ENCODE results near the gene VWA3A. TPM values are rescaled to one million over a fixed set of nuclear protein-coding genes. Genes with fewer than 3 reads are reported as not detected.
"Not testable (repeated sequence)": the region's sequence is repeated elsewhere in the genome, so short reads cannot be mapped to it uniquely, and the experiment has no call there.

The VWA3A gene
- total RNA-seq, 1 donor from 2014 or later: 12.3 TPM

GRCh38 chr16:22195695-22196558, 103.6 kb downstream of the VWA3A start:
- DNase-seq: peak; percentile 90
- Histone ChIP-seq H3K4me1 (peaks cover 45% of the 10 kb centered on the region), H3K4me3 (peak overlapping the region; percentile 63), H3K27ac (peak overlapping the region; percentile 80), H3K36me3 (no peaks in the 10 kb centered on the region), H3K27me3 (ENCODE audit: low read depth) (no peaks in the 10 kb centered on the region), H3K9me3 (no peaks in the 10 kb centered on the region)
- intact Hi-C loops (cut with DNase I): loop anchor here (5.0 kb wide), 1 partner anchor 101 kb away; the partner anchor contains the start of gene POLR3E
- peak; percentile 94 for TF ChIP-seq CTCF (IDR thresholded peaks at IDR 0.05)
- ATAC-seq: peak; percentile 54 to 63

- H3K27ac ChIP-seq: not testable (repeated sequence)
Observed at GRCh38 chr16:22196559-22197168, 104.3 kb downstream of the VWA3A start.

GRCh38 chr16:22198547-22199293, 106.4 kb downstream of the VWA3A start:
- Histone ChIP-seq H3K36me3 (no peaks in the 10 kb centered on the region), H3K27ac (peak overlapping the region; percentile 77), H3K27me3 (ENCODE audit: low read depth) (no peaks in the 10 kb centered on the region), H3K4me1 (peaks cover 24% of the 10 kb centered on the region), H3K4me3 (no peak overlapping the region), H3K9me3 (no peaks in the 10 kb centered on the region)
- no peak for TF ChIP-seq CTCF (IDR thresholded peaks at IDR 0.05)
- intact Hi-C loops (cut with DNase I): loop anchor here (5.0 kb wide), 1 partner anchor 99 kb away; the partner anchor contains the start of gene POLR3E
- no peak for DNase-seq
- ATAC-seq: no peak

More at GRCh38 chr16:22196559-22197168, 104.3 kb downstream of the VWA3A start:
- intact Hi-C loops (cut with DNase I): loop anchor here (5.0 kb wide), 1 partner anchor 101 kb away; the partner anchor contains the start of gene POLR3E
- not testable (repeated sequence) for H3K27me3 ChIP-seq (ENCODE audit: low read depth); H3K36me3 ChIP-seq; H3K9me3 ChIP-seq; ATAC-seq; DNase-seq
- Histone ChIP-seq H3K4me3 (peak overlapping the region; percentile 63), H3K4me1 (peaks cover 45% of the 10 kb centered on the region)

GRCh38 chr16:22202261-22202637, 109.9 kb downstream of the VWA3A start:
- Histone ChIP-seq H3K9me3 (no peaks in the 10 kb centered on the region), H3K4me3 (no peak overlapping the region), H3K36me3 (no peaks in the 10 kb centered on the region), H3K4me1 (peaks cover 14% of the 10 kb centered on the region), H3K27me3 (ENCODE audit: low read depth) (no peaks in the 10 kb centered on the region), H3K27ac (no peak overlapping the region)
- no peak for TF ChIP-seq CTCF (IDR thresholded peaks at IDR 0.05)
- DNase-seq (no peak), ATAC-seq (no peak)
- intact Hi-C loops (cut with DNase I): no loop called here

- Histone ChIP-seq H3K27ac (no peak overlapping the region), H3K4me1 (peaks cover 23% of the 10 kb centered on the region), H3K36me3 (no peaks in the 10 kb centered on the region), H3K4me3 (no peak overlapping the region), H3K27me3 (ENCODE audit: low read depth) (no peaks in the 10 kb centered on the region), H3K9me3 (no peaks in the 10 kb centered on the region)
- TF ChIP-seq CTCF (IDR thresholded peaks at IDR 0.05): no peak
- no peak for ATAC-seq
- intact Hi-C loops (cut with DNase I): no loop called here
- DNase-seq: no peak
Observed at GRCh38 chr16:22203091-22203490, 110.8 kb downstream of the VWA3A start.

Measured in lower lobe of right lung (tissue), 2 donors.